Activated naive CD4-positive, alpha-beta T cell (primary cell): ENCODE results near the gene TRIM10.

Source experiments
- DNase-seq, 4 experiments: peaks; one replicate each; lab custom pipeline; 2025; lab: John Stamatoyannopoulos, UW

TRIM10 gene, protein sequence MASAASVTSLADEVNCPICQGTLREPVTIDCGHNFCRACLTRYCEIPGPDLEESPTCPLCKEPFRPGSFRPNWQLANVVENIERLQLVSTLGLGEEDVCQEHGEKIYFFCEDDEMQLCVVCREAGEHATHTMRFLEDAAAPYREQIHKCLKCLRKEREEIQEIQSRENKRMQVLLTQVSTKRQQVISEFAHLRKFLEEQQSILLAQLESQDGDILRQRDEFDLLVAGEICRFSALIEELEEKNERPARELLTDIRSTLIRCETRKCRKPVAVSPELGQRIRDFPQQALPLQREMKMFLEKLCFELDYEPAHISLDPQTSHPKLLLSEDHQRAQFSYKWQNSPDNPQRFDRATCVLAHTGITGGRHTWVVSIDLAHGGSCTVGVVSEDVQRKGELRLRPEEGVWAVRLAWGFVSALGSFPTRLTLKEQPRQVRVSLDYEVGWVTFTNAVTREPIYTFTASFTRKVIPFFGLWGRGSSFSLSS

GRCh38 chr6:30160785-30161531 is at the start of gene TRIM10:
Gene TRIM10 (minus strand): TSS chr6:30161211. CDS start chr6:30160858, 353 bp downstream.
- no peak for DNase-seq

DNA sequence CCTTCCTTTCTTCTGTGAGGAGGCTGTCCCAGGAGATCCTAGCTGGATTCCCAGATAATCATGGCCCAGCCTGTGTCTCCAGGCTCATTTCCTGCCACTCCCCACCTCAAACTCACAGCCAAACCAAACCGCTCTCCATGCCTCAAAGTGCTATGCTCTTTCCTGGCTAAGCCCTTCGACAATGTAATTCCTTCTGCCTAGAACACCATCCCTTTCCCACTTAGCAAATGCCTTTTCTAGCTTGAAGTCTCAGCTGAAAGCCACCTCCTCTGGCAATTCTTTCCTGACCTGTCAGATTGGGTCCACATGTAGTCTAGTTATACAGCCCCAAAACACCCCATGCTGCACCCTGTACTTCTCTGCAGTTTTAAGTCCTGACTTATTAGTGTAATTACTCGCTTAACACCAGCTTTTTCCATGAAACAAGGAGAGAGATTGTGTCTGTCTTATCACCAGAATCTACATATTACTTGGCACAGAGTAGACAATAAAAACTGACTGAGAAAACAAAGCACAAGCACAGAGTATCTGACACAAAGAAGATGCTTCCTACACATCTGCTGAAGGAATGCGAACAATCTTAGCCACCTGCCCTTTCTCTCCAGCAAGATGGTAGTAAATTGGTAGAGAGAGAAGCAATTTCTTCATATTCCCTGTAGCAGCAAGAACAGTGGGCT is 46.7 kb upstream of the TRIM10 start:
- no peak for DNase-seq

DNA sequence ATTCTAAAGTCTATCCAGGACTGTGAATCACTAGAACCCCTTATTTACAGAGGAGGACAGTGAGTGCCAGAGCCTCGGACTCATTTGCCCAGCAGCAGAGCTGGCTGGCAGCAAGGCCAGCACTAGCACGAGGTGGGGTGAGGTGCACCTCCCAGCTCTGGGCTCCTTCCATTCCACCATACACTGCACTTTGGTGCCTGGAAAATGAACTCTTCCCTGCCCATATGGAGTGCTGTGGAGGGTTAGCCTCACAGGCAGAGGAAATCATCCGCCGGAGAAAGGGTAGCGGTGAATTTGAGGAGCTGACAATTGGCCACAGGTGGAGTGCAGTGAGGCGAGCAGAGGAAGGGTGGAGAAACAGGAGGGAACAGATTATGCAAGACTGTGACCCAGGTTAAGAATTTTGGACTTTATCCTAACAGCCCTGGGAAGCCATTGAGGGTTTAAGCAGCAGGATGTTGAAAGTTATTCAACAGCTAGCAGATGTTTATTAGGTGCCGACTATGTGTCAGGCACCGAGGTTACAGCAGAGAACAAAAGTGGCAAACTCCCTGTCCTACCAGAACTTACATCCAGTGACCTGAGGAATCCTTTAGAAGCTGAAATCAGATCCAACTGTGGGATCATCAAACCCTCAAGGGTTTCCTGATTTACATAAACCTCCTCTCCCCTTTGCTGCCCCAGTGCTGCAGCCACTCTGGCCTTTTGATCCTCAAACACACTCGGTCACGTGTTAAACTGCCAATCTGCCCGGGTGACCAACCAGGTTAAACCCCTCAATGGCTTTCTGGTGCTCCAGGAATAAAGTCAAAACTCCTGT is 46.0 kb upstream of the TRIM10 start:
- no peak for DNase-seq

DNA sequence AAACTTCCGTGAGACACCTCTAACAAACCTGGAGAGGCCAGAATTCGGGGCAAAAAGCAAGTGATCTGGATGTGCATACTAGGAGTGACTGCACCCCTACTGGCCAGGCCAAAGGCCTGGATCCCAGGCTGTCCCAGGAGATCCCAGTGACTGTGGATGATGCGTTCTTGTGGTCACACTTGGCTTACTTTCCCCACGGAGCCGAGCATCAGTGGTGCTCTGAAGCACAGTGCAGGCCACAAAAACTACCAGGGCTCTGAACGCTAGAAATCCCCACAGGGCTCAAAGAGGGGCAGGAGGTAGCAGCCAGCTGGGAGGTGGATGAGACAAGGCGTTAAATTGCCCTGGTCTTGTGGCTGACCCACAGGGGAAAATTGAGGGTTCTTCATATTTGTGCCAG is 45.1 kb upstream of the TRIM10 start:
- DNase-seq = no peak

DNA sequence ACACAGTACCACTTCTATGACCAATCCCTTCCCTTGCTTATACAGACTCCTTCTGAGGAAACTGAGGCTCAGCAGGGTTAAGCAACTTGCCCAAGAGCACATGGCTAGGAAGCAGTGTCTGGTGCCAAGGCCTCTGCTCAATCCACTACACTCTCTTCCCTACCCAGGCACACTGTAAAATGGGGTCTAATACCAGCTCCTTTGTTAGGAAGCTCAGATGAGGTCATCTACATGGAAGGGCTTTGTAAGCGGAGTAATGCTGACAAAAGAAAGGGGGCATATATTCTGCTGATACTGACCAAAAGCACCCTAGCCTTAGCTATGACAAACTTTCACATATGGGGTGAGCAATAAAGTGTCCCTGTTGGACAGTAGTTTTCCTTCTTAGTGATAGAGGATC is 43.1 kb upstream of the TRIM10 start:
- no peak for DNase-seq

GRCh38 chr6:30202366-30202765 is 41.4 kb upstream of the TRIM10 start:
- DNase-seq = no peak

- DNase-seq = no peak
Measured at GRCh38 chr6:30200551-30201281, 39.7 kb upstream of the TRIM10 start.

- DNase-seq = no peak
Measured at GRCh38 chr6:30198166-30199084, 37.4 kb upstream of the TRIM10 start.

GRCh38 chr6:30196376-30196775 is 35.4 kb upstream of the TRIM10 start:
- no peak for DNase-seq

GRCh38 chr6:30195951-30196350 is 34.9 kb upstream of the TRIM10 start:
- no peak for DNase-seq

DNA sequence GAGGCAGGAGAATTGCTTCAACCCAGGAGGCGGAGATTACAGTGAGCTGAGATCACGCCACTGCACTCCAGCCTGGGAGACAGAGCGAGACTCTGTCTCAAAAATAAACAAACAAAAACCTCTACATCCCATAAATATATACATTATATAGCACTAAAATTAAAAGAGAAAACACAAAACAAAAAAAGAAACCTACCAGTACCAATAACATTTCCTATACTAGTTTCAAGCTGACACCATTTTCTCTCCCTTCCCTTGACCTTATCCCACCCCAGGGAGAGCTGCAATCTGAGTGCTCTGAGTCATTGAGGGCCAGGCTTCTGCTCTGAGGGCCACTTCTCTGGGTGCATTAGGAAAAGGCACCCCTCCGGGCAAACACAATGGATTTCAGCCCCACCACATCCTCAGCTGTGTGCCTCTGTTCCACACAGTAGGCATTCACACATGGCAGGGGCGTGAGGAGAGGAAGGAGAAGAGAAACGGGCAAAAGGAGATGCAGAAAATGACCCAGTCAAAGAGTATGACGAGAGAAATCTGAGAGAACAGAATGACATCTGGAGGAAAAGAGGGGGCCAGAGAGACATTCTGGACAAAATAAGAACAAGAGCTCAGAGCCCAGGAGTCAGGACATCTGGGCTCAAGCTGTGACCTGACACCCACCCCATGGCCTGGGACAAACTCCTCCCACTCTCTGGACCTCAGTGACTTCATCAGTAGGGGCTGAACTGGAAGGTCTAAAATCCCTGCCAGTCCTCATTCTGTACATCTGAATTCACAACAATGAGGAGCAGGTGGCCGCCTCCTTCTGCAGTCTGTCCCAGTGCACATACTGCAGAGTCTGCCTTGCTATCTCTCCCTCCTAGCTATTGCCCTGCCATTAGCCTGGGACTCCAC is 34.0 kb upstream of the TRIM10 start:
- DNase-seq = no peak

DNA sequence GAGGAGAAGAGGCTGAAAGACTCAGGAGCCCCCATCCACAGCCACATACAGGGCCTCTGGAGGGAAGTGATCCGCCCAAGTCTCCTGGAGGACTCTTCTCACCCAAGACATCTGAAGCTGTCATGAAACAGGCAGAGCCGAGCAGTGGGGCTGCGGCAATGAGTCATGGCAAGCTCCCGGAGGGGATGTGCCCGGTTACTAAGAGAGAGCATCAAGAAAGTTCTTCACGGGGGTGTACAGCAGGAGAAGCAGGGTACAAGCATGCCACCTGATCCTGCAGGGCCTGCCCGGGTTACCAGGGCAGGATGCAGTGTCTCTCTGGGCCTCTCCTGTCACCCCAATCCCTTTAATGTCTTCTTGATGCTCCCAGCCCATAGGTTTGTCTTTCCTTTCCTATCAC is 31.1 kb upstream of the TRIM10 start:
- no peak for DNase-seq

DNA sequence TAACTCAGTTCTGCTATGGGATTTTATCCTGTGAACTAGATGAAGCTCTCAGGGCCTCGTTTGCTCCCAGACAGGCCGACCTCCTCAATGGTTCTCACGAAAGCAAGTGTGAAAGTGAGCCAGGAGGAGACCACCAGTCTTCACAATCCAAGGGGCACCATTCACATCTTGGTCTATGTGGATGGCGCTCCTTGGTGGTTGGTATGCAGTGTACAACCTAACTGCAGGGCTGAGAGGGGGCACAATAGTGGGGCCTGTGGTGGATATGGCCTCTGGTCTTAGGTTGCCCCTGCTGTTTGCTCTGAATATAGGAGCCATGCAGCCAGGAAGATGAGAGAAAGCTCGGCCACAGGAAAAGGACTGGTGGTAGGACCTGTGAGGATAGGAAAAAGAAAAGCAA is 27.5 kb upstream of the TRIM10 start:
- no peak for DNase-seq

- DNase-seq = no peak
Measured at GRCh38 chr6:30185846-30186484, 25.0 kb upstream of the TRIM10 start.

- no peak for DNase-seq
Measured at GRCh38 chr6:30184417-30185031, 23.5 kb upstream of the TRIM10 start.

DNA sequence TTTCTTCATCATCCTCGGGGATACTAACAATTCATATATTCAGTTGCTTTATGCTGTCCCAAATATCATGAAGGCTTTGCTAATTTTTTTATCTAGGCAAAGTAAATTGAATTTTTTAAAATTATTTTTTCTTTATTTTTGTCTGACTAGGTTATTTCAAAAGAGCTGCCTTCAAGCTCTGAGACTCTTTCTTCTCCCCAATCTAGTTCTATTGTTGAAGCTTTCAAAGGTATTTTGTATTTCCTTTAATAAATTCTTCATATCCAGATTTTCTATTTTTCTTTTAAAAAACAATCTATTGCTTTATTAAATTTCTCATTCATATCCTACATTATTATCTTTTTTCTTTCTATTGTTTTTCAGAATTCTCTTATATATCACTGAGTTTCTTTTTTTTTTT is 19.1 kb upstream of the TRIM10 start:
- DNase-seq = no peak

DNA sequence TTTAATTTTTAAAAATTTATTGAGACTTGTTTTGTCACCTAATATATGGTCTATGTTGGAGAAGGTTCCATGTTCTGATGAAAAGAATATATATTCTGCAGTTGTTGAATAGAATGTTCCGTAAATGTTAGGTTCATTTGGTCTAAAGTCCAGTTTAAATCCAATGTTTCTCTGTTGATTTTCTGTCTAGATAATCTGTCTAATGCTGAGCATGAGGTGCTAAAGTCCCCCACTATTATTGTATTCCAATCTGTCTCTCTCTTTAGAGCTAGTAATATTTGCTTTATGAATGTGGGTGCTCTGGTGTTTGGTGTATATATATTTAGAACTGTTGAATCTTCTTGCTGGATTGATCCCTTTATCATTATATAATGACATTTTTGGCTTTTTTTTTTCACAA is 17.8 kb upstream of the TRIM10 start:
- DNase-seq = no peak

DNA sequence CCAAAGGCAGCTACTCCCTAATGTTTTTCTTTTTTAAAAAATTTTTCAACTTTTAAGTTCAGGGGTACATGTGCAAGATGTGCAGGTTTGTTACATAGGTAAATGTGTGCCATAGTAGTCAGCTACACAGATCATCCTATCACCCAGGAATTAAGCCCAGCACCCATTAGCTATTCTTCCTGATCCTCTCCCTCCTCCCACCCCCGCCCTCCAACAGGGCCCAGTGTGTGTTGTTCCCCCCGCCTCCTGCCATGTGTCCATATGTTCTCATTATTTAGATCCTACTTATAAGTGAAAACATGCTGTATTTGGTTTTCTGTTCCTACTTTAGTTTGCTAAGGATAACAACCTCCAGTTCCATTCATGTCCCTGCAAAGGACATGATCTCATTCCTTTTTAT is 14.8 kb upstream of the TRIM10 start:
- no peak for DNase-seq
